ENCODE data around the gene PCDHAC2. TPM values are rescaled to one million over a fixed set of nuclear protein-coding genes. Genes with fewer than 3 reads are reported as not detected.

The PCDHAC2 gene
- total and polyA plus RNA-seq, 2 donors (not counting 3 experiments of a cell fraction or from before 2014, with no cell fraction given) = 1.00 to 1.2 TPM

DNA sequence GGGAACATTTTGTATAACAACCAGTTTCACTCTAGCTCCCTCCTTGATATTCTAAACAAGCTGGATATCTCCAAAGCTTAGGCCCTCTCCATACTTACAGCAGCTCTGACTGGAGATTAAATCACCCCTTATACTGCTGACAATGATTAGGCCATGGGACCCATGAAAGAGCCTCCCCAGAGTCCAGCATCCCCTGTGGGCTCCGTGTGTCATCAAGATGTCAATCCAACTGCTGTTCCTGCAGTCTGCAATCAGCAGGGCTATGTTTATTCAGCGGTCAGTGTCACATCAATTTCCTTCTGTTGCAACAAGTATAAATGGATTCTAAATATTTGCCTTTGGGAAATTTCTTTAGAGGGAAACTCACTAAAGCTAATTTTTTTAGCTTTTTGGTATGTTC lies 26.6 kb downstream of the PCDHAC2 start:
- no peaks in the 10 kb centered on the region for H3K27me3 ChIP-seq (ENCODE audit: control insufficient read depth in 2 of 2, insufficient read depth in 2 of 2, low read length in 2 of 2)
- no peak overlapping the region for H3K9ac ChIP-seq (replicated peaks; ENCODE audit: extremely low read depth, insufficient read depth, low read length)
- intact Hi-C loops (cut with micrococcal nuclease) = no loop called here
- no peak overlapping the region for H2AFZ ChIP-seq (ENCODE audit: low read depth, low read length)
- H3K9me1 ChIP-seq (replicated peaks; ENCODE audit: control insufficient read depth, extremely low read depth, insufficient read depth, low read length) = no peaks in the 10 kb centered on the region
- no peak overlapping the region for H3K27ac ChIP-seq (ENCODE audit: insufficient read depth, low read depth, low read length)
- CTCF ChIA-PET = interaction anchor here (1.2 kb wide), 1 partner anchor 16 kb away, joined by 3 read pairs; no protein-coding TSS in a partner anchor
- no peak overlapping the region for H3K4me3 ChIP-seq (replicated peaks in 1 of 3; ENCODE audit: insufficient read depth in 1 of 3, low read depth in 1 of 3, low read length in 3 of 3)
- dilution Hi-C loops (cut with MboI; ENCODE audit: extremely low pct_ligation_motif_present, low sequenced_read_pairs) = no loop called here
- no peaks in the 10 kb centered on the region for H4K20me1 ChIP-seq (replicated peaks; ENCODE audit: control insufficient read depth, extremely low read depth, insufficient read depth, low read length)
- no peaks in the 10 kb centered on the region for H3K4me1 ChIP-seq (ENCODE audit: control insufficient read depth, extremely low read depth, insufficient read depth, low read length)
- POLR2A ChIA-PET = no interaction called here
- no peak for FAIRE-seq
- TF ChIP-seq, protein P1, sequence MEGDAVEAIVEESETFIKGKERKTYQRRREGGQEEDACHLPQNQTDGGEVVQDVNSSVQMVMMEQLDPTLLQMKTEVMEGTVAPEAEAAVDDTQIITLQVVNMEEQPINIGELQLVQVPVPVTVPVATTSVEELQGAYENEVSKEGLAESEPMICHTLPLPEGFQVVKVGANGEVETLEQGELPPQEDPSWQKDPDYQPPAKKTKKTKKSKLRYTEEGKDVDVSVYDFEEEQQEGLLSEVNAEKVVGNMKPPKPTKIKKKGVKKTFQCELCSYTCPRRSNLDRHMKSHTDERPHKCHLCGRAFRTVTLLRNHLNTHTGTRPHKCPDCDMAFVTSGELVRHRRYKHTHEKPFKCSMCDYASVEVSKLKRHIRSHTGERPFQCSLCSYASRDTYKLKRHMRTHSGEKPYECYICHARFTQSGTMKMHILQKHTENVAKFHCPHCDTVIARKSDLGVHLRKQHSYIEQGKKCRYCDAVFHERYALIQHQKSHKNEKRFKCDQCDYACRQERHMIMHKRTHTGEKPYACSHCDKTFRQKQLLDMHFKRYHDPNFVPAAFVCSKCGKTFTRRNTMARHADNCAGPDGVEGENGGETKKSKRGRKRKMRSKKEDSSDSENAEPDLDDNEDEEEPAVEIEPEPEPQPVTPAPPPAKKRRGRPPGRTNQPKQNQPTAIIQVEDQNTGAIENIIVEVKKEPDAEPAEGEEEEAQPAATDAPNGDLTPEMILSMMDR (IDR thresholded peaks at IDR 0.05; ENCODE audit: extremely low read depth in 1 of 2, insufficient read depth in 1 of 2, low read depth in 1 of 2, low read length in 2 of 2) = no peak
- TF ChIP-seq GATA2 (IDR thresholded peaks at IDR 0.05; ENCODE audit: insufficient read depth, insufficient read length, low read depth, low read length) = no peak
- TF ChIP-seq, protein P2, sequence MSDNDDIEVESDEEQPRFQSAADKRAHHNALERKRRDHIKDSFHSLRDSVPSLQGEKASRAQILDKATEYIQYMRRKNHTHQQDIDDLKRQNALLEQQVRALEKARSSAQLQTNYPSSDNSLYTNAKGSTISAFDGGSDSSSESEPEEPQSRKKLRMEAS (IDR thresholded peaks at IDR 0.05; ENCODE audit: insufficient read depth, insufficient read length) = no peak
- no peak for TF ChIP-seq MYC (IDR thresholded peaks at IDR 0.05; ENCODE audit: low read depth, low read length)
- no peak for TF ChIP-seq POLR2AphosphoS5 (IDR thresholded peaks at IDR 0.05; ENCODE audit: insufficient read depth, low read depth, low read length)
- no peak for TF ChIP-seq JUN (IDR thresholded peaks at IDR 0.05; ENCODE audit: borderline replicate concordance, insufficient read depth, insufficient read length, low read depth)
- TF ChIP-seq POLR2A (IDR thresholded peaks at IDR 0.05; ENCODE audit: low read depth, low read length) = no peak
- TF ChIP-seq FOS (IDR thresholded peaks at IDR 0.05; ENCODE audit: borderline replicate concordance, insufficient read depth, low read length) = no peak
- TF ChIP-seq EZH2 (IDR thresholded peaks at IDR 0.05; ENCODE audit: borderline replicate concordance, low read depth, low read length, severe bottlenecking) = no peak
- no peak overlapping the region for H3K4me2 ChIP-seq (ENCODE audit: insufficient read depth, low read length)
- BruUV-seq (replicated peaks) = no TSS peak
- DNase-seq (ENCODE audit: low read depth, low spot score) = no peak
- no peaks in the 10 kb centered on the region for H3K79me2 ChIP-seq (ENCODE audit: control insufficient read depth, insufficient read depth, low read length)
- H3K9me3 ChIP-seq (replicated peaks; ENCODE audit: control insufficient read depth, insufficient read depth, low read length) = no peaks in the 10 kb centered on the region
- no peaks in the 10 kb centered on the region for H3K36me3 ChIP-seq (ENCODE audit: control insufficient read depth in 2 of 2, extremely low read depth in 1 of 2, insufficient read depth in 2 of 2, low read length in 2 of 2)
